GM12872 (cell line): Measurements from ENCODE around the gene OR4A15.

Experiments
- TF ChIP-seq, protein P1 (sequence below): IDR thresholded peaks from 3 replicates; pipeline ENCODE4 v1.5.1; 2011; ENCODE audit warnings: low read depth, mild to moderate bottlenecking, low read length, moderate library complexity; ENCODE audit not compliant: insufficient read depth

OR4A15 gene

GRCh38 chr11:55367674-55368073, at the start of gene OR4A15:
TSS of gene OR4A15 (plus strand) at chr11:55367974. CDS start at chr11:55367974, 0 bp downstream.
- TF ChIP-seq, protein P1, sequence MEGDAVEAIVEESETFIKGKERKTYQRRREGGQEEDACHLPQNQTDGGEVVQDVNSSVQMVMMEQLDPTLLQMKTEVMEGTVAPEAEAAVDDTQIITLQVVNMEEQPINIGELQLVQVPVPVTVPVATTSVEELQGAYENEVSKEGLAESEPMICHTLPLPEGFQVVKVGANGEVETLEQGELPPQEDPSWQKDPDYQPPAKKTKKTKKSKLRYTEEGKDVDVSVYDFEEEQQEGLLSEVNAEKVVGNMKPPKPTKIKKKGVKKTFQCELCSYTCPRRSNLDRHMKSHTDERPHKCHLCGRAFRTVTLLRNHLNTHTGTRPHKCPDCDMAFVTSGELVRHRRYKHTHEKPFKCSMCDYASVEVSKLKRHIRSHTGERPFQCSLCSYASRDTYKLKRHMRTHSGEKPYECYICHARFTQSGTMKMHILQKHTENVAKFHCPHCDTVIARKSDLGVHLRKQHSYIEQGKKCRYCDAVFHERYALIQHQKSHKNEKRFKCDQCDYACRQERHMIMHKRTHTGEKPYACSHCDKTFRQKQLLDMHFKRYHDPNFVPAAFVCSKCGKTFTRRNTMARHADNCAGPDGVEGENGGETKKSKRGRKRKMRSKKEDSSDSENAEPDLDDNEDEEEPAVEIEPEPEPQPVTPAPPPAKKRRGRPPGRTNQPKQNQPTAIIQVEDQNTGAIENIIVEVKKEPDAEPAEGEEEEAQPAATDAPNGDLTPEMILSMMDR = no peak

DNA sequence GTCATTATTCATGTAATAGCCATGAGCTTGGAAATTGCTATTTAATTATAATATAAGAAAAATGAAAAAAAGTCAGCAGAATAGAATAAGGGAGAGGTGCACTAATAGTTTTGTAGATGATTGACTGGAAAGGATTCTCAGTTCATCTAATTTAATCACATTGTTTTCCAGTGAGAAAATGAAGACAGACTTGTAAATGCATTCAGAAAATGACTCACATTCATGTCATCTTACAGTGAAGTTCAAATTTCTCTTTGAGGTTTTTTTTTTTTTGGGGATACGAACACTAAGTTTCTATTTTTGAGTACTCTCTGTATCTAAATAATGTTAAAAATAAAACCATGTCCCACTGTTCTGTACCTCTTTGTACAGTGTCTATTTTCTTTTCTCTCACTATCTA, 43.3 kb upstream of the OR4A15 start:
- TF ChIP-seq, protein P1 = no peak

DNA sequence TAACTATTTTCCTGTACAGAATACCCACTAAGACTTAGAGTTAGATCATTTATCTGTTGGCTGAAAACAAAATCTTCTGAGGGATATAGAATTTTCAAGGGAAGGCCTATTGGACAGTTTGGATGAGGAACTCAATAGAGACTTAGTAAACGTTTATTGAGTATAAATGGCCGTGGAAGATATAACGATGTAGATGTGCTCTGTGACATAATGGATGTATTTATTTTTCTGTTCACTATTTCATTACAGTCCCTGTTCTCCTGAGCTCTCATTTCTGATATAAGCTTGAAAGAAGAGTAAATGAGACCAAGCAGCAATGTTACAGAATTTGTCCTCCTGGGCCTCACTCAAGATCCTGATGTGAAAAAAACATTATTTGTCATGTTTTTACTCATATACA, 24.9 kb upstream of the OR4A15 start, which contains the start of gene OR4A16:
Gene OR4A16, plus strand, starts transcription at position 301 of the 400 bp plus-strand sequence. Its CDS starts 0 bp downstream, at position 301.
- TF ChIP-seq, protein P1 = no peak

DNA sequence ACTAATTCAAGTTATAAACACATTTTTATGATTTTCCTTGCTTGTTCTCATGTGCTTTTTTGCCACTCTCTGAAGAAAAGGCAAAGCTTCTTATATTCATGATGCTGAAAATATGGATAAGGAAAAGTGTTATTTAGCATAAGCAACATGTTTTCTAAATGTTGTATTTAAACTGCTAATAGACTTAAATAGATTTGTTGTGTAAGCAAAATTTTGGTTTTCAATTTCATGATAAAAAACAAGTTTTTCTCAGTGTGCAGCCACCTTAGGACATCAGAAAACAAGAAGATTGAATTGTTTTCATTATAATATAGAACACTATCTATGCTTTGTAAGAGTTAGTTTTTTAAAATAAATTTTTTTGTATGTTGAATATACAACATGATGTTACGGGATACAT, 22.5 kb upstream of the OR4A15 start:
- TF ChIP-seq, protein P1 = no peak

DNA sequence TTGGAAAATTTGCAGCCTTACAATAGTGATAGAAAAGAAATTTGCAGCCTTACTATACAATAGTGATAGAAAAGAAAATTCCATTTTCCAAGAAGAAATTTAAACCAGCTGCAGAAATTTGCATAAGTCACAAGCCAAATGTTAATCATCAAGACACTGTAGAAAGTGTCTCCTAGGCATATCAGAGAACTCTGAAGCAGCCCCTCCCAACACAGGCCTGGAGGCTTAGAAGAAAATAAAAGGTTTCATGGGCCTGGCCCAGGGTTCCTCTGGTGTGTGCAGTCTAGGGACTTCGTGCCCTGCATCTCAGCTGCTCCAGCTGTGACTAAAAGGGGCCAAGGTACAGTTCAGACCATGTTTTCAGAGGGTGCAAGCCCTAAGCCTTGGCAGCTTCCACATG, 18.7 kb upstream of the OR4A15 start:
- TF ChIP-seq, protein P1 = no peak

DNA sequence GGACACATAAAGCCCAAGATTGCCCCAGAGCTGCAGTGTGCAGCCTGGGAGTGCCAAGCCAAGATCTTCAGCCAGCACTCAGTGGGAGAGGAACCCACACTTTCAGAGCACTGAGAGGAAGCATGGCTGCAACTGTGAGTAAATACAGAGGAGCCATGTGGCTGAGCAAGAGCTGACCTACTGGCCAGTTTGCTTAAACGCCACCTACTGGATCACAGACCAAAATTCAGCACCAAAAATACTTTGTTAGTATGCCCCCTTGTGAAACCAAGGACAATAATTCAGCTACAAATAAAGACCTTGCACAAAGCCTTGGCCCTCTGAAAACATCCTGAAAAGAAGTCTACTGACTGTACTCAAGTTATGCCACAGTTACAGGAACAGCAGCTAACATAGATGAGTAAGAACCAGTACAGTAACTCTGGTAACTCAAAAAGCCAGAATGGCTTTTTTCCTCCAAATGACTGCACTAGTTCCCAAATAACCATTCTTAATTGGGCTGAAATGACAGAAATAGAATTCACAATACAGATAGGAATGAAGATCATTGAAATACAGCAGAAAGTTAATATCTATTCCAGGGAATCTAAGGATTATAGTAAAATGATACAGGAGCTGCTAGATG, 10.1 kb upstream of the OR4A15 start:
- TF ChIP-seq, protein P1 = no peak

DNA sequence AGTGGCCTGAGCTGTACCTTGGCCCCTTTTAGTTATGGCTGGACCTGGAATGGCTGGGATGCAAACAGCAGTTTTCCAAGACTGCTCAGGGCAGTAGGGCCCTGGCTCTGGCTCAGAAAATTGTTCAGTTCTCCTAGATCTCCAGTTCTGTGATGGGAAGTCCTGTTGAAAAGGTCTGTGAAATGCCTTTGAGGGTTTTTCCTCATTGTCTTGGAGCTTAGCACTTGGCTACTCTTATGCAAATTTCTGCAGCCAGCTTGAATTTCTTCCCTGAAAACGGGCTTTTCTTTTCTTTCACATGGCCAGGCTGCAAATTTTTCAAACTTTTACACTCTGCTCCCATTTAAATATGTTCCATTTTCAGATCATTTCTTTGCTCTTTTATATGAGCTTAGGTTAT, 33.2 kb downstream of the OR4A15 start:
- TF ChIP-seq, protein P1 = no peak
